ENCODE results near the gene ACKR2.

Gene ACKR2

GRCh38 chr3:42887084-42887483 is 77.8 kb downstream of the ACKR2 start:
- DNase-seq (ENCODE audit: low read depth): no peak

- DNase-seq (ENCODE audit: low read depth): no peak
These were observed 81.8 kb downstream of the ACKR2 start for GRCh38 chr3:42891042-42891441.

- DNase-seq (ENCODE audit: low read depth): no peak
These were observed 82.9 kb downstream of the ACKR2 start for GRCh38 chr3:42892169-42892568.

GRCh38 chr3:42892807-42893206 is 83.6 kb downstream of the ACKR2 start:
- no peak for DNase-seq (ENCODE audit: low read depth)

- DNase-seq (ENCODE audit: low read depth): no peak
These were observed 85.7 kb downstream of the ACKR2 start for GRCh38 chr3:42894698-42895579.

GRCh38 chr3:42895580-42895868 is 86.3 kb downstream of the ACKR2 start:
- DNase-seq (ENCODE audit: low read depth): no peak

- DNase-seq (ENCODE audit: low read depth): no peak
These were observed 89.8 kb downstream of the ACKR2 start for GRCh38 chr3:42898896-42899675.

- no peak for DNase-seq (ENCODE audit: low read depth)
These were observed 91.2 kb downstream of the ACKR2 start for GRCh38 chr3:42900226-42901072.

- no peak for DNase-seq (ENCODE audit: low read depth)
These were observed 91.8 kb downstream of the ACKR2 start for GRCh38 chr3:42901073-42901415.

- DNase-seq (ENCODE audit: low read depth): no peak
These were observed 93.0 kb downstream of the ACKR2 start for GRCh38 chr3:42902257-42902656.

GRCh38 chr3:42904076-42904475 is 94.8 kb downstream of the ACKR2 start:
- DNase-seq (ENCODE audit: low read depth): no peak

- no peak for DNase-seq (ENCODE audit: low read depth)
These were observed 96.5 kb downstream of the ACKR2 start for GRCh38 chr3:42905740-42906069.

- peak; percentile 14 for DNase-seq (ENCODE audit: low read depth)
These were observed 97.0 kb downstream of the ACKR2 start, which contains the start of gene ZNF662 for GRCh38 chr3:42906070-42906847. TSS of gene ZNF662 (plus strand) at chr3:42906142. CDS start at chr3:42908115, 1,973 bp downstream.

- DNase-seq (ENCODE audit: low read depth): no peak
These were observed 97.6 kb downstream of the ACKR2 start for GRCh38 chr3:42906848-42907183.

- DNase-seq (ENCODE audit: low read depth): no peak
These were observed 99.4 kb downstream of the ACKR2 start for GRCh38 chr3:42908675-42909074.

- DNase-seq (ENCODE audit: low read depth): no peak
These were observed 102.3 kb downstream of the ACKR2 start for GRCh38 chr3:42911551-42911950.

- DNase-seq (ENCODE audit: low read depth): no peak
These were observed 105.7 kb downstream of the ACKR2 start for GRCh38 chr3:42914771-42915515.

All from activated T-cell treated with anti-CD3 and anti-CD28 coated beads for 24 hours (primary cell).